H1 (cell line): Measurements from ENCODE around the gene OR13A1. TPM values are rescaled to one million over a fixed set of nuclear protein-coding genes. Genes with fewer than 3 reads are reported as not detected.

Experiments used
- CTCF ChIA-PET: fragments of 300-600 bp; sonication (Branson Sonifier 250); formaldehyde crosslinking; loops from one replicate; lab custom pipeline; 2021; ENCODE audit not compliant: partially characterized antibody; lab: Charles Lee
- POLR2A ChIA-PET: fragments of 300-600 bp; sonication (Branson Sonifier 250); formaldehyde crosslinking; loops from one replicate; lab custom pipeline; 2021; ENCODE audit warnings: inconsistent platforms; ENCODE audit not compliant: partially characterized antibody; lab: Charles Lee
- DNase-seq, 2 experiments: peaks; one replicate each; pipeline versions ENCODE4 v3.0.0 to v3.0.0-alpha.2; 2010 to 2022; ENCODE audit warnings: low spot score in 2 of 2, low read depth in 1 of 2, mixed read lengths in 1 of 2
- FAIRE-seq: peaks from 2 replicates; lab custom pipeline; 2011; peaks lifted over from hg19 to GRCh38; lab: Jason Lieb, UNC
- H2AFZ ChIP-seq: 2 replicates; pipeline ENCODE4 v1.8.1; 2012; ENCODE audit warnings: low read length, inconsistent platforms
- H2AK5ac ChIP-seq: 2 replicates; pipeline ENCODE4 v1.6.1; 2013; ENCODE audit warnings: low read depth, low read length
- H2BK120ac ChIP-seq: replicated peaks from 2 replicates; pipeline ENCODE3; 2013; ENCODE audit warnings: low read depth, low read length, inconsistent platforms
- H2BK12ac ChIP-seq: 2 replicates; pipeline ENCODE4 v1.6.1; 2013; ENCODE audit warnings: low read depth, low read length
- H2BK15ac ChIP-seq: 2 replicates; pipeline ENCODE4 v1.6.1; 2013; ENCODE audit warnings: low read length
- H2BK20ac ChIP-seq: 2 replicates; pipeline ENCODE4 v1.6.1; 2013; ENCODE audit warnings: low read length
- H2BK5ac ChIP-seq: 2 replicates; pipeline ENCODE4 v1.6.1; 2013; ENCODE audit warnings: low read depth, low read length
- H3K14ac ChIP-seq: 2 replicates; pipeline ENCODE4 v1.6.1; 2013; ENCODE audit warnings: inconsistent platforms; ENCODE audit not compliant: insufficient read length
- H3K18ac ChIP-seq: 2 replicates; pipeline ENCODE4 v1.6.1; 2013; ENCODE audit warnings: low read length; ENCODE audit errors: extremely low read depth
- H3K23ac ChIP-seq: 2 replicates; pipeline ENCODE4 v1.6.1; 2013; ENCODE audit warnings: inconsistent platforms; ENCODE audit not compliant: insufficient read length
- H3K23me2 ChIP-seq: 2 replicates; pipeline ENCODE4 v1.6.1; 2013; ENCODE audit warnings: low read depth, low read length
- H3K27ac ChIP-seq: 2 replicates; pipeline ENCODE4 v1.6.1; 2011; ENCODE audit warnings: low read depth, low read length, inconsistent platforms
- H3K27me3 ChIP-seq, 4 experiments: replicated peaks in 1 of 4; 1 replicate in 1 of 4; 2 replicates in 3 of 4; pipeline versions ENCODE4 v1.6.1 to v1.8.1; 2011 to 2013; ENCODE audit warnings: low read length in 3 of 4, mild to moderate bottlenecking in 3 of 4, inconsistent platforms in 2 of 4, mixed read lengths in 2 of 4, moderate library complexity in 1 of 4; ENCODE audit not compliant: control insufficient read depth in 3 of 4, insufficient read depth in 3 of 4; ENCODE audit errors: extremely low read depth in 1 of 4
- H3K36me3 ChIP-seq, 4 experiments: 2 replicates each; pipeline versions ENCODE4 v1.6.1 to v1.8.1; 2011 to 2013; ENCODE audit warnings: mild to moderate bottlenecking in 4 of 4, low read length in 3 of 4, moderate library complexity in 2 of 4, control low read depth in 1 of 4, inconsistent platforms in 1 of 4; ENCODE audit not compliant: insufficient read depth in 4 of 4, control insufficient read depth in 2 of 4
- H3K4ac ChIP-seq: replicated peaks from 2 replicates; pipeline ENCODE3; 2013; ENCODE audit warnings: low read length, low read depth, mixed read lengths, inconsistent platforms; ENCODE audit not compliant: insufficient read length
- H3K4me1 ChIP-seq, 4 experiments: replicated peaks in 1 of 4; 1 replicate in 1 of 4; 2 replicates in 3 of 4; pipeline versions ENCODE4 v1.6.1 to v1.8.1; 2011 to 2013; ENCODE audit warnings: low read length in 3 of 4, inconsistent platforms in 2 of 4, mixed read lengths in 1 of 4; ENCODE audit not compliant: insufficient read depth in 4 of 4, control insufficient read depth in 3 of 4
- H3K4me2 ChIP-seq, 2 experiments: 2 replicates each; pipeline versions ENCODE4 v1.6.1 to v1.8.1; 2011 to 2013; ENCODE audit warnings: low read depth in 2 of 2, low read length in 2 of 2, control low read depth in 1 of 2, inconsistent platforms in 1 of 2, mild to moderate bottlenecking in 1 of 2; ENCODE audit not compliant: insufficient read depth in 1 of 2
- H3K4me3 ChIP-seq, 4 experiments: fragments of 200-600, 300-600 bp in 1 of 4; sonication (generic), shearing (Covaris generic), sonication (Bioruptor Twin) in 1 of 4; 2 replicates each; pipeline versions ENCODE4 v1.5.1 to v1.8.1; 2011 to 2016; ENCODE audit warnings: low read length in 4 of 4, low read depth in 3 of 4, control low read depth in 2 of 4, inconsistent platforms in 2 of 4, mild to moderate bottlenecking in 2 of 4, mixed read lengths in 1 of 4, moderate library complexity in 1 of 4; ENCODE audit not compliant: insufficient read depth in 2 of 4; ENCODE audit errors: extremely low read depth in 1 of 4
- H3K56ac ChIP-seq: replicated peaks from 2 replicates; pipeline ENCODE3; 2013; ENCODE audit warnings: low read depth, mild to moderate bottlenecking, mixed read lengths, low read length, inconsistent platforms; ENCODE audit not compliant: insufficient read length
- H3K79me1 ChIP-seq: 2 replicates; pipeline ENCODE4 v1.6.1; 2013; ENCODE audit warnings: low read depth, low read length, control low read depth
- H3K79me2 ChIP-seq, 2 experiments: 2 replicates each; pipeline versions ENCODE4 v1.6.1 to v1.8.1; 2012 to 2013; ENCODE audit warnings: low read length in 2 of 2, mild to moderate bottlenecking in 2 of 2, inconsistent platforms in 1 of 2; ENCODE audit not compliant: insufficient read depth in 2 of 2, control insufficient read depth in 1 of 2
- H3K9ac ChIP-seq, 4 experiments: replicated peaks in 1 of 4; 1 replicate in 1 of 4; 2 replicates in 3 of 4; pipeline versions ENCODE4 v1.6.1 to v1.8.1; 2011 to 2013; ENCODE audit warnings: low read depth in 3 of 4, low read length in 3 of 4, control low read depth in 2 of 4, mild to moderate bottlenecking in 2 of 4, moderate library complexity in 2 of 4, inconsistent platforms in 1 of 4; ENCODE audit errors: extremely low read depth in 1 of 4
- H3K9me3 ChIP-seq, 2 experiments: 2 replicates each; pipeline versions ENCODE4 v1.6.1 to v1.8.1; 2012 to 2013; ENCODE audit warnings: mild to moderate bottlenecking in 2 of 2, moderate library complexity in 2 of 2, control low read depth in 1 of 2, inconsistent platforms in 1 of 2, low read depth in 1 of 2, low read length in 1 of 2, mixed read lengths in 1 of 2; ENCODE audit not compliant: insufficient read depth in 2 of 2
- H4K20me1 ChIP-seq, 2 experiments: replicated peaks in 1 of 2; 2 replicates each; pipeline versions ENCODE3 to v1.8.1; 2011 to 2013; ENCODE audit warnings: inconsistent platforms in 2 of 2, low read length in 2 of 2, mild to moderate bottlenecking in 1 of 2; ENCODE audit not compliant: insufficient read depth in 2 of 2, control insufficient read depth in 1 of 2
- H4K5ac ChIP-seq: 2 replicates; pipeline ENCODE4 v1.6.1; 2013; ENCODE audit warnings: low read length, low read depth, mixed read lengths, inconsistent platforms; ENCODE audit not compliant: insufficient read length
- H4K8ac ChIP-seq: 2 replicates; pipeline ENCODE4 v1.8.0; 2013; ENCODE audit warnings: mild to moderate bottlenecking, moderate library complexity, low read length, inconsistent platforms; ENCODE audit not compliant: insufficient read depth; ENCODE audit errors: extremely low read depth
- H4K91ac ChIP-seq: replicated peaks from 2 replicates; pipeline ENCODE3; 2013; ENCODE audit warnings: low read length, mixed read lengths, inconsistent platforms; ENCODE audit not compliant: insufficient read length
- BCL11A ChIP-seq, 2 experiments: IDR thresholded peaks; one replicate each; pipeline ENCODE4 v1.6.1; 2011; ENCODE audit warnings: low read depth in 2 of 2, low read length in 2 of 2, mild to moderate bottlenecking in 2 of 2
- CEBPB ChIP-seq: IDR thresholded peaks from 2 replicates; pipeline ENCODE4 v1.6.1; 2012; ENCODE audit warnings: low read depth, low read length
- EZH2 ChIP-seq: fragments of 200-600 bp; sonication (generic); IDR thresholded peaks from 2 replicates; pipeline ENCODE4 v1.7.1; 2012; ENCODE audit warnings: low read depth, mild to moderate bottlenecking, moderate library complexity, low read length, inconsistent platforms; ENCODE audit not compliant: severe bottlenecking
- MAFK ChIP-seq: IDR thresholded peaks from 2 replicates; pipeline ENCODE4 v1.6.1; 2012; ENCODE audit warnings: low read depth, mild to moderate bottlenecking, improper control_type of control experiment, low read length
- TBP ChIP-seq: IDR thresholded peaks from 2 replicates; pipeline ENCODE4 v1.6.1; 2011; ENCODE audit warnings: low read depth, low read length, improper control_type of control experiment
- WGBS, 2 experiments: shearing (Covaris generic) in 1 of 2; methylation state at CpG; one replicate each; pipeline versions ENCODE4 v1.1.6 to v1.1.7; 2013 to 2015; ENCODE audit warnings: low lambda C conversion rate in 2 of 2, mixed read lengths in 2 of 2, inconsistent platforms in 1 of 2, low coverage in 1 of 2, missing lambda C conversion rate in 1 of 2; ENCODE audit not compliant: insufficient replicate concordance in 2 of 2, insufficient coverage in 1 of 2, insufficient read length in 1 of 2; ENCODE audit errors: extremely low coverage in 1 of 2, missing lambda C conversion rate in 1 of 2; 5-methylcytosine and 5-hydroxymethylcytosine counted together
- polyA plus RNA-seq, 7 experiments: library from polyadenylated mRNA; depleted of rRNA in 3 of 7; stranded (reverse) in 5 of 7; unstranded in 2 of 7; fragments of >200 nt in 5 of 7; fragments of 200-250 nt in 2 of 7; gene quantifications; 1 replicate in 5 of 7; 2 replicates in 1 of 7; 4 replicates in 1 of 7; pipeline versions ENCODE4 v1.2.1 to v1.2.3, GENCODE V29; 2011 to 2013; ENCODE audit warnings: missing spikeins in 2 of 7, mixed read lengths in 2 of 7
- total RNA-seq: library from RNA; stranded (reverse); fragmentation: NEBNext Ultra II Directional; extraction: Animal tissue kit (Norgen Biotek cat#: 25700); gene quantifications from 2 replicates; pipeline ENCODE4 v1.2.1, GENCODE V29; 2021

OR13A1 gene
- total and polyA plus RNA-seq, 2 of the 8 experiments (the other 6 are each of a cell fraction or from before 2014, with no cell fraction given), result 0.53 TPM; not detected in 1

- ChIA-PET CTCF (interaction anchor here (0.8 to 1.6 kb wide), 3 partner anchors 16 to 140 kb away, joined by 3 to 6 read pairs (median 3); no protein-coding TSS in a partner anchor), POLR2A (no interaction called here)
- Histone ChIP-seq H4K91ac (no peak overlapping the region), H2AK5ac (no peak overlapping the region), H3K4me3 (no peak overlapping the region), H2BK5ac (no peak overlapping the region), H3K4me1 (no peaks in the 10 kb centered on the region), H3K23ac (no peak overlapping the region), H3K14ac (no peak overlapping the region), H2BK120ac (no peak overlapping the region), H3K56ac (no peak overlapping the region), H3K18ac (no peak overlapping the region), H3K79me2 (no peaks in the 10 kb centered on the region), H4K8ac (no peak overlapping the region), H3K9me3 (no peaks in the 10 kb centered on the region; a peak in 2 of 4 replicates), H3K36me3 (no peaks in the 10 kb centered on the region), H2BK20ac (no peak overlapping the region), H2BK15ac (no peak overlapping the region), H3K4ac (no peak overlapping the region), H3K23me2 (no peaks in the 10 kb centered on the region), H3K4me2 (no peak overlapping the region), H4K20me1 (no peaks in the 10 kb centered on the region), H4K5ac (no peak overlapping the region), H3K27me3 (no peaks in the 10 kb centered on the region), H2BK12ac (no peak overlapping the region), H2AFZ (no peak overlapping the region), H3K27ac (no peak overlapping the region), H3K9ac (no peak overlapping the region), H3K79me1 (no peaks in the 10 kb centered on the region)
- 88% methylated on average over 1 of the region's 1 CpG; no CpG with 5 or more reads in 1 of the 2 experiments for WGBS, 2 experiments
- DNase-seq, result no peak
- FAIRE-seq, result no peak
- no peak for TF ChIP-seq BCL11A (IDR thresholded peaks at IDR 0.05; ENCODE audit: low read depth in 2 of 2, low read length in 2 of 2)
- no peak for TF ChIP-seq MAFK
- no peak for TF ChIP-seq CEBPB
- TF ChIP-seq EZH2, result no peak
- no peak for TF ChIP-seq TBP
These were observed 9.7 kb upstream of the OR13A1 start for GRCh38 chr10:45325116-45325515.
